Activated CD4-positive, alpha-beta T cell treated with anti-CD3 and anti-CD28 coated beads, Interleukin-2, amount 10 ng/mL, durations not matched to agents 24 days and 14 days (primary cell): ENCODE measurements around the gene ZCCHC12. TPM values are rescaled to one million over a fixed set of nuclear protein-coding genes. Genes with fewer than 3 reads are reported as not detected.
"Not testable (repeated sequence)": the region's sequence is repeated elsewhere in the genome, so short reads cannot be mapped to it uniquely, and the experiment has no call there.

Experiments
- DNase-seq: peaks from one replicate; pipeline ENCODE4 v3.0.0; 2022
- H3K27ac Mint-ChIP-seq: one replicate; pipeline ENCODE4 v1.8.0; 2022; ENCODE audit warnings: mild to moderate bottlenecking, mixed read lengths
- H3K27me3 Mint-ChIP-seq: one replicate; pipeline ENCODE4 v1.8.0; 2022; ENCODE audit warnings: mixed read lengths
- H3K36me3 Mint-ChIP-seq: one replicate; pipeline ENCODE4 v1.8.0; 2022; ENCODE audit warnings: low read depth, mild to moderate bottlenecking, mixed read lengths
- H3K4me1 Mint-ChIP-seq: one replicate; pipeline ENCODE4 v1.8.0; 2021; ENCODE audit warnings: mixed read lengths
- H3K4me3 Mint-ChIP-seq: one replicate; pipeline ENCODE4 v1.8.0; 2022; ENCODE audit warnings: mild to moderate bottlenecking, moderate library complexity, mixed read lengths
- H3K9me3 Mint-ChIP-seq: one replicate; pipeline ENCODE4 v1.8.0; 2021; ENCODE audit warnings: mixed read lengths
- intact Hi-C: fragments of 100-400 bp; cut with micrococcal nuclease; formaldehyde crosslinking; loops from one replicate; pipeline ENCODE4 v1.15.1; 2023
- total RNA-seq: library from RNA; stranded (reverse); gene quantifications from 2 replicates; pipeline ENCODE4 v1.2.3, GENCODE V29; 2022

ZCCHC12 gene
- total RNA-seq, result not detected in 2 replicates

- H3K27me3 Mint-ChIP-seq, result peaks cover 56% of the 10 kb centered on the region
- H3K27ac Mint-ChIP-seq, result no peak within 1 kb of the TSS
- intact Hi-C loops, result no loop called here
- no peaks in the 10 kb centered on the region for H3K9me3 Mint-ChIP-seq
- DNase-seq, result peak; percentile 65
- peaks cover 4% of the 10 kb centered on the region for H3K4me1 Mint-ChIP-seq
- no peaks in the 10 kb centered on the region for H3K36me3 Mint-ChIP-seq
- H3K4me3 Mint-ChIP-seq, result peak within 1 kb of the TSS; percentile 64
These were observed at the start of gene ZCCHC12 for GRCh38 chrX:118823263-118824172. ZCCHC12 (plus strand) TSS chrX:118823824; CDS start chrX:118825245, 1,421 bp downstream.

- Mint-ChIP-seq H3K9me3 (no peaks in the 10 kb centered on the region), H3K27me3 (peaks cover 6% of the 10 kb centered on the region), H3K4me3 (no peak overlapping the region), H3K4me1 (no peaks in the 10 kb centered on the region), H3K36me3 (no peaks in the 10 kb centered on the region), H3K27ac (no peak overlapping the region)
- no peak for DNase-seq
- intact Hi-C loops, result no loop called here
These were observed 44.0 kb upstream of the ZCCHC12 start for GRCh38 chrX:118779581-118779980.

GRCh38 chrX:118780509-118780908 is 43.1 kb upstream of the ZCCHC12 start:
- Mint-ChIP-seq H3K27me3 (peaks cover 2% of the 10 kb centered on the region), H3K4me1 (no peaks in the 10 kb centered on the region), H3K27ac (no peak overlapping the region), H3K36me3 (no peaks in the 10 kb centered on the region), H3K4me3 (no peak overlapping the region), H3K9me3 (no peaks in the 10 kb centered on the region)
- no peak for DNase-seq
- intact Hi-C loops, result no loop called here

DNA sequence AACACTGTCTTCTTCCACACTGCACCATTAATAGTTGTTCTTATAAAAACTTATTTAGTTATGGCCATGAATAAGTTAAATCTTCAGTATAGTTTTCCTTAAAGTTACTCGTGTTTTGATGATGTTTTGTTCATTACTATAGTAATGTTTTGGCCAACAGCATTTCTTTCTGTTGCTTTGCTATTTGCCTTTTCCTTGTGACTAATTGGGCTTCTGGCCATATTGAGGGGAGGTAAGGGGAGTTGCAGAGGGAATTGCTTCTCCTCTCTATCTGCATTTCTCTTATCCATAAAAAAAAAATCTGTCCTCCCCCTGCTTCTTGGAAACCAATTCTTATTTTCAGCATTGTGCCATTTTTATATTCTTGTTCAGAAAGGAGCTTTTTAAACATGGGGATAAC is 42.7 kb upstream of the ZCCHC12 start:
- H3K9me3 Mint-ChIP-seq, result no peaks in the 10 kb centered on the region
- intact Hi-C loops, result no loop called here
- no peaks in the 10 kb centered on the region for H3K4me1 Mint-ChIP-seq
- H3K4me3 Mint-ChIP-seq, result no peak overlapping the region
- H3K36me3 Mint-ChIP-seq, result no peaks in the 10 kb centered on the region
- no peak overlapping the region for H3K27ac Mint-ChIP-seq
- no peak for DNase-seq
- H3K27me3 Mint-ChIP-seq, result peaks cover 2% of the 10 kb centered on the region

DNA sequence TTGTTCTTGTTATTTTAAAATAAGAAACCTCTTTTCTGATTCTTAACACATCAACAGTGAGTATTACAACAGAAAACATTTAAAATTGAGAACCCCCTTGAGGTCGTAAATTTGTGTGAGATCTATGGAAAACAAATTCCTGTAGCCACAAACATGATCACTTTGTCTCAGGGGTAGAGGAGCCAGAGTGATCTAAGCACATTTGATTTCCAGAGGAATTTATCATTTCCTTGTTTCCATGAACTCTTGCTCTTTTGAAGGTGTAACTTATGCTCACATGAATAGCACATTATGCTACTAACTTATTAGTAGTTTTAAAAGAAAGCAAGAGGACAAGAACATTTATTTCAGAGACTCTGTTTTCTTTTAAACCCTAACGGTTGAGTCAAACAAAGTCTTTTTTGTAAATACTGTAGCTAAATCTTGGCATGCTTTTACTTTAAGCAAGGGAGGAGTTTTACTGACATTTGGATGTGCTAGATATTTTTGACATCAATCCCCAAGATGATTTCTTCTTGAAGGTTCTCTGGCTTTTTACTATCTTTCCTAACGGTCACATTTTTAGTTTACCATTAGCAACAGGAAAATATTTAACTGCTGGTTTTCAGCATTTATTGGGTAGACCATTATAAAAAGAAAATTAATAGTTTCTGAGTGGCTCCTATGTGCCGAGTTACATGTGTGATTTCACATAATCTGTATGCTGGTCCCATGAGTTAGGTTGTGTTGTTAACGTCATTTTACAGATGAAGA is 27.9 kb upstream of the ZCCHC12 start:
- no peaks in the 10 kb centered on the region for H3K9me3 Mint-ChIP-seq
- peaks cover 3% of the 10 kb centered on the region for H3K27me3 Mint-ChIP-seq
- intact Hi-C loops, result no loop called here
- H3K36me3 Mint-ChIP-seq, result no peaks in the 10 kb centered on the region
- no peak overlapping the region for H3K27ac Mint-ChIP-seq
- no peak for DNase-seq
- H3K4me3 Mint-ChIP-seq, result no peak overlapping the region
- no peaks in the 10 kb centered on the region for H3K4me1 Mint-ChIP-seq

DNA sequence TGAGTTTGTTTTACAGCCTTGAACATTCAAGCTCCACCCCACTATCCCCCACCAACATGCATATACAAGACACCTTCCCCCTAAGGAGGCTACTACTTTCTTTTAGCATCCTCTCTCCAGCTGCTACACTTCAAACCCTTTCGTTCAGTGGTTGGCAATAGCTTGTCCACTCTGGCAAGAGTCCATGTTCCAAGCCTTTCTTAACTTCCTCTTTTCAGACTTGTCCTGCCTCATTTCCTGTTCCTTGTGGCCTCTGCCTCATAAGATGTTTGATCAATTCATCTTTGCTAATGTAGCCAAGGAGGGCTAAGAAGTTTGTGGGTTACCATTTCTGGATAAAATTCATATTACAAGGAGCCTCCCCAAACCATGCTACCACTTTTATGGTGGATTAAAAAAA is 20.8 kb upstream of the ZCCHC12 start:
- intact Hi-C loops, result no loop called here
- Mint-ChIP-seq H3K27me3 (peaks cover 4% of the 10 kb centered on the region), H3K36me3 (no peaks in the 10 kb centered on the region), H3K27ac (no peak overlapping the region), H3K4me1 (no peaks in the 10 kb centered on the region), H3K4me3 (no peak overlapping the region), H3K9me3 (no peaks in the 10 kb centered on the region)
- DNase-seq, result no peak

DNA sequence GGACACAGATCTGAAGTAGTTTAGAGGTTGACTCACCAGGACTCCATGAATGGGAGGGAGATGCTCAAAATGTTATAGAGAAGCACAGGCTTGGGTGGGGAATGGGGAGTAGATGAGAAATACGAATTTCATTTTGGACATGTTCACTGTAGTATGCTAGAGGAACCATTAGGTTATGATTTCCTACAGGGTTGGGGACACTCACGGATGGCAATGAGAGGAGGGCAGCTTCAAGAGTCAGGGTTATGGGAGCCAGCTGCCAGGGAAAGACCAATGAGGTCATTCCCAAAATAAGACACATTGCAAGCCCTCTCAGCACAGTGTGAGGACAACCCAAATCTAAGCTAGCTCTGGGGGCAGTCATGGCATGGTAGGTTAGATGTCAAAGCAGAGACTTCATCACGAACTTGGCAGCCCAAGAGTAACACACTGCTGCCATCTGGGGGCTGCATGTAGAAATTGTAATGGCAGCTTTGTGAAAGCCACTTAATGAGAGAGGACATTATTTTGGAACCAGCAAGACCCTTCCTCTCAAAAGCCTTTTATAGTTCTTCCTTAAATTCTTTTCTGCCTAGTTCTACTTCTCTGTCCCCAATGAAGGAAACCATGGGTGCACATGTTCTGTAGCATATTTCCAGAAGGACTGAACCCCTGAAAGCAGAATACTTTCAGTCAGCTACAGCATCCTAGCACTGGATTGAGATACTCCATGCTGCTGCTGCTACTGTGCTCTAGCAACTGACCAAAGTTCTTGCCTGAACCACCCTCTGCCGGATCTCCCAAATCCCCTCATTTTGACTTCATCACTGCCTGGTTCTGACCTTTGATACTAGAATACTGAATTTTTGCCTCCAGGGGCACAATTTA is 16.2 kb upstream of the ZCCHC12 start:
- H3K4me1 Mint-ChIP-seq, result no peaks in the 10 kb centered on the region
- intact Hi-C loops, result loop anchor here (1.0 kb wide), 1 partner anchor 203 kb away; no protein-coding TSS in a partner anchor
- H3K4me3 Mint-ChIP-seq, result no peak overlapping the region
- H3K36me3 Mint-ChIP-seq, result no peaks in the 10 kb centered on the region
- no peaks in the 10 kb centered on the region for H3K9me3 Mint-ChIP-seq
- no peak overlapping the region for H3K27ac Mint-ChIP-seq
- peaks cover 11% of the 10 kb centered on the region for H3K27me3 Mint-ChIP-seq
- peak; percentile 70 for DNase-seq

GRCh38 chrX:118817257-118817656 is 6.4 kb upstream of the ZCCHC12 start:
- H3K4me3 Mint-ChIP-seq, H3K4me1 Mint-ChIP-seq, intact Hi-C loops, H3K27ac Mint-ChIP-seq, H3K36me3 Mint-ChIP-seq, H3K9me3 Mint-ChIP-seq, DNase-seq: not testable (repeated sequence)
- H3K27me3 Mint-ChIP-seq, result peaks cover 11% of the 10 kb centered on the region

GRCh38 chrX:118824173-118824730 is 628 bp downstream of the ZCCHC12 start:
- H3K27me3 Mint-ChIP-seq, result peaks cover 57% of the 10 kb centered on the region
- no peak overlapping the region for H3K27ac Mint-ChIP-seq
- intact Hi-C loops, result no loop called here
- peak overlapping the region; percentile 64 for H3K4me3 Mint-ChIP-seq
- H3K4me1 Mint-ChIP-seq, result peaks cover 5% of the 10 kb centered on the region
- H3K9me3 Mint-ChIP-seq, result no peaks in the 10 kb centered on the region
- no peak for DNase-seq
- no peaks in the 10 kb centered on the region for H3K36me3 Mint-ChIP-seq

GRCh38 chrX:118825227-118825626 is 1.6 kb downstream of the ZCCHC12 start:
- Mint-ChIP-seq H3K4me1 (peaks cover 5% of the 10 kb centered on the region), H3K27ac (no peak overlapping the region), H3K9me3 (no peaks in the 10 kb centered on the region), H3K27me3 (peaks cover 55% of the 10 kb centered on the region), H3K36me3 (no peaks in the 10 kb centered on the region), H3K4me3 (no peak overlapping the region)
- no peak for DNase-seq
- intact Hi-C loops, result no loop called here

DNA sequence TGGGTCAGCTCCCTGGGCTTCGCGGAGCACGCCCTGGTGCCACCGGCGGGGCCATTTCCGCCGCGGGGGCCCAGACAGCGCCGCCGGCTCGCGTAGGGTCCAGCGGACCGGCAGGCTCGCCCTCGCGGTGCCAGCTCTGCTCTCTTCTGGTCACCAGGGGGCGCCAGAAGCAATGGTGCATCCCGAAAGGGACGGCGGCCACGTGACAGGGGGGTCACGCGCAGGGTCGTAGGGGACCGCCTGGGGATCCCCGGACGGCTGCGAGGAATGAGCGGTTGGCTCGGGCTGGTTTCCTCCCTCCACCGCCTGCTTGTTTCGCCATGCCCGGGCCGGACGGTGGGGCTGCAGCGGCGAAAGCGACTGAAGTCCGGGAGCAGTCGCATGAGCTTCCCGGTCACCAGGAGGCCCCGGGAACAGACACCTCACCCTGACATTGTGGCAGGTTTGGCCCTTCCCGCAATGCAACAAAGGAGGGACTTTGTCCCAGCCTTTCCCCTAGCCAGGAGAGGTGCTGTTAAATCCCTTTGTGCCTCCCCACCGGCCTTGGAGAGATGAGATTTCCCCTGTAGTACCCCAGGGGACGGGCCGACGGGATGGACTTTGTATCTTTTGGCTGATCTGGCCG is 15.8 kb downstream of the ZCCHC12 start:
- Mint-ChIP-seq H3K9me3 (no peaks in the 10 kb centered on the region), H3K4me3 (peak overlapping the region; percentile 68), H3K36me3 (no peaks in the 10 kb centered on the region), H3K4me1 (peaks cover 2% of the 10 kb centered on the region), H3K27ac (no peak overlapping the region), H3K27me3 (peaks cover 14% of the 10 kb centered on the region)
- DNase-seq, result peak; percentile 86
- intact Hi-C loops, result loop anchor here (10.0 kb wide), 1 partner anchor 135 kb away; the partner anchor contains the start of gene LONRF3

DNA sequence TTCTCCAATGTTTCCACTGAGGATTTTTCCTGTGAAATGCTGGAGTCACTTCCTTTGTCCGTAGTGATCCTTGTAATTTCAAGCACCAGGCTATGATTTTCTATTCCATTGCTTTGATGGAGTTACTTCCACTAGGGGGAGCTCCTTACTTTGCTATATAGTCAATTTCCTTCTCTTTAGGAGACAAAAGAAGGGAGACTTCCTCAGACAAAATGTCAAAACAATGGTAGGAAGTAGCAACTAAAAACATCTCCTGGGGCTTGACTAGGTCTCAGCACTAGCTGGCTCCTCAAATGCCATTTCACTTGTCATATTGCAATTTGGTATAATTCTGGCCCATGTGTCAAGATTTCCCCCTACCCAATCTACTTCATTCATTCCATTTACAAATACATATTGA is 24.1 kb downstream of the ZCCHC12 start:
- Mint-ChIP-seq H3K36me3 (no peaks in the 10 kb centered on the region), H3K4me1 (no peaks in the 10 kb centered on the region), H3K27me3 (peaks cover 5% of the 10 kb centered on the region), H3K27ac (no peak overlapping the region), H3K4me3 (no peak overlapping the region), H3K9me3 (no peaks in the 10 kb centered on the region)
- intact Hi-C loops, result loop anchor here (1.0 to 2.0 kb wide), 2 partner anchors 161 to 219 kb away; no protein-coding TSS in a partner anchor
- DNase-seq, result peak; percentile 60

DNA sequence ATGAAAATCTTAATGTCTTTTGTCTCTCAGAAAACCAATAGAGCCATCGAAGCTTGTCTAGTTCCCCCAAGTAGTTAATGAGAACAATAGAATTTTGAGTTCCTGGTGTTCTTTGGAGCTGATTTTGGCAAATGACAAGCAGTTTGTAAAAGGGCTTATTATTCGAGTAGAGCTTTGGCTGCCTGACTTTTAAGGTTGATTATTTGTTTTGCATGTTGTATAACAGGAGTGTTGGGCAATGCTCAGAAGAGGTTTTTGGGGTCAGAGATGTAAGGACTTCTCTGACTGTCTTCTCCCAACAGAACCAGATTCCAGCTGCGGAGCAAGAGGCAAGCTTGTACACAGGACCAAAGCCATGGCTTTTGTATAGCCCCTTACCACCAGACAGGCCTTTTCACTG is 30.0 kb downstream of the ZCCHC12 start:
- H3K27me3 Mint-ChIP-seq, result peaks cover 5% of the 10 kb centered on the region
- no peak overlapping the region for H3K27ac Mint-ChIP-seq
- no peaks in the 10 kb centered on the region for H3K9me3 Mint-ChIP-seq
- intact Hi-C loops, result no loop called here
- no peaks in the 10 kb centered on the region for H3K4me1 Mint-ChIP-seq
- H3K36me3 Mint-ChIP-seq, result no peaks in the 10 kb centered on the region
- DNase-seq, result no peak
- no peak overlapping the region for H3K4me3 Mint-ChIP-seq
